GM10248 (cell line): ENCODE data around the gene LBP.
"Not testable (repeated sequence)": the region's sequence is repeated elsewhere in the genome, so short reads cannot be mapped to it uniquely, and the experiment has no call there.

Experiments
- CTCF ChIA-PET: fragments of 300-600 bp; sonication (Branson Sonifier 250); formaldehyde crosslinking; extraction: SDS; loops from one replicate; lab custom pipeline; 2021; ENCODE audit warnings: antibody characterized with exemption; lab: Yijun Ruan, JAX
- POLR2A ChIA-PET: fragments of 350-650 bp; sonication (Branson Sonifier 250); formaldehyde crosslinking; extraction: SDS; loops from one replicate; lab custom pipeline; 2020; ENCODE audit warnings: antibody characterized with exemption; lab: Yijun Ruan, JAX
- DNase-seq: peaks from one replicate; pipeline ENCODE4 v3.0.0; 2012; ENCODE audit errors: extremely low spot score
- CTCF ChIP-seq: IDR thresholded peaks from 2 replicates; pipeline ENCODE4 v1.5.1; 2012; ENCODE audit warnings: mild to moderate bottlenecking, low read depth; ENCODE audit errors: extremely low read depth, missing control alignments, control extremely low read depth

LBP gene

DNA sequence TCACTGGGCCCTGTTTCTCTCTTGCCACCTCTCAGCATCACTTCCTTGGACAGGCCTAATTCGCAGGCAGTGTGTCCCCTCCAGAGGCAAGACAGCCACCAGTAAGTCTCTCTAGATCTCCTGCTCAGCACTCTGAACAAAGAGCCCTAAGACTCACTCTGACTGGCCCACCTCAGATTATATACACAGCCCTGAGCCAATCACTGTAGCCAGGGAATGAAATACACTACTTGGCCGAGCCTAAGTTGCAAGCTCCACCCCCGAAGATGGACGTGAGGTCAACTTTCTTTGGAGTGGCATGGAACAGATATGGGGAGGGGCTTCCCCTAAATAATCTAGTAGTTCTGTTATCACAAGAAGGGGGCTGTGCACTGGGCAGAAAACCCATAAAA is 38.2 kb upstream of the LBP start:
- no peak for TF ChIP-seq CTCF
- no peak for DNase-seq
- ChIA-PET CTCF (interaction anchor here (1.3 kb wide), 1 partner anchor 50 kb away, joined by 3 read pairs; no protein-coding TSS in a partner anchor), POLR2A (no interaction called here)

DNA sequence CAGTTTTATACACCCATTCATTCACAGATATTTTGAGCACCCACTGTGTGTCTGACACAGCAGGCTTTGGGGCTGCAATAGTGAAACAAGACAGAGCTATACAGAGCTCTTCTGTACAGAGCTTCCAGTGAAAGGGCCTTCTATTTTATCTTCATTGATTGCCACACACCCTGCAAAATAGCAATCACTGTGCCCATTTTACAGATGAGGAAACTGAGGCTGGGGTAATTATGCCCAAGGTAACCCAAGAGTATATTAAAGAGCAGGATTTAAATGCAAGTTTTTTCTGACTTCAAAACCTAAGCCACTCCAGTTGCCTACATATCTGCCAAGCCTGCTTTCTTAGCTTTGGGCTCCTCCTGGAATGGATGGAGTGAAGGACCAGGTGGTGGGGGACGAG is 37.8 kb upstream of the LBP start:
- ChIA-PET CTCF (no interaction called here), POLR2A (no interaction called here)

GRCh38 chr20:38311091-38311490 is 35.2 kb upstream of the LBP start:
- ChIA-PET CTCF (no interaction called here), POLR2A (no interaction called here)
- DNase-seq = no peak
- TF ChIP-seq CTCF = no peak

More for the DNA sequence above, 37.8 kb upstream of the LBP start:
- no peak for DNase-seq
- no peak for TF ChIP-seq CTCF

- no peak for DNase-seq
- TF ChIP-seq CTCF = no peak
- ChIA-PET POLR2A (no interaction called here), CTCF (no interaction called here)
Measured at GRCh38 chr20:38311491-38311890, 34.8 kb upstream of the LBP start.

DNA sequence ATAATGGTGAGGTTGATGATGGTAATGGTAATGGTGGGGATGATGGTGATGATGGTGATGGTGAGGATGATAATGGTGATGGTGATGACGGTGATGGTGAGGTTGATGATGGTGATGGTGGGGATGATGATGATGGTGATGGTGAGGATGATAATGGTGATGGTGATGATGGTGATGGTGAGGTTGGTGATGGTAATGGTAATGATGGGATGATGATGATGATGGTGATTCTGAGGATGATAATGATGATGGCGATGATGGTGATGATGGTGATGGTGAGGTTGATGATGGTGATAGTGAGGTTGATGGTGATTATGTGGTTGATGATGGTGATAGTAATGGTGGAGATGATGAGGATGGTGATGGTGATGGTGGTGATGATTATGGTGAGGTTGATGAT is 32.6 kb upstream of the LBP start:
- POLR2A ChIA-PET = no interaction called here
- no peak for TF ChIP-seq CTCF
- CTCF ChIA-PET = no interaction called here
- DNase-seq = no peak

- POLR2A ChIA-PET, DNase-seq, CTCF ChIA-PET: not testable (repeated sequence)
Measured at GRCh38 chr20:38314350-38314749, 31.9 kb upstream of the LBP start.

- ChIA-PET POLR2A (no interaction called here), CTCF (interaction anchor here (1.5 kb wide), 1 partner anchor 96 kb away, joined by 3 read pairs; no protein-coding TSS in a partner anchor)
- TF ChIP-seq CTCF = no peak
- no peak for DNase-seq
Measured at GRCh38 chr20:38315290-38315966, 30.9 kb upstream of the LBP start.
